RKO (cell line): ENCODE measurements around the gene RXRG.
A peak's percentile ranks its signal among the peaks of the same experiment; 100 is the strongest.

Source experiments
- DNase-seq: peaks from one replicate; pipeline ENCODE4 v3.0.0-alpha.2; 2016; ENCODE audit warnings: low spot score

RXRG gene

DNA sequence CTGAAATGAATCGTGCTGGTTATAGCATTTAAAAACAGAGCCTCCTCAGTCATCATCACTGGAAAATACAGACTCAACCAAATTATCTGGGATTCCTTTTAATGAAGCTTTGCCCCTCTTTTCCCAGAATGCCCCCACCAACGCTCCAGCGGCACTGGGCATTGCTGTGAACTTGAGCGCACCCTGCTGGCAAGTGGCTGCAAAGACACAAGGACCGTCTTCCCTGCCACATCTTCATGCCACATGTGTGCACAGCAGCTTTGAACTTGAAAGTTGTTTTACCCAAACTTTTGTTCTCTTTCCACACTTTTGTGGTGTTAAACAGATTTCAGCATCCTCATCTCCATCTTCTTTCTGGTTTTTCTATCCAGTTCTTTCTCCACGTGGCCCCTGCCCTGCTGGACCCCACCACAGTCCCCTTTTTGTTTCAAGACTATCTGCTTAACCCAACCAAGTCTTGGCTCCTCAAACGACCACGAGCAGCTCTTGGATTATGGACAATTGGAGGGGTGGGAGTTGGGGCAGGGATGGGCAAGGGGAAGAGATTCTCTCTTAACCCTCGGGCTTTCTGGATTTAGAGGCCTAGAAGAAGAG, 75.6 kb downstream of the RXRG start:
- peak; percentile 40 for DNase-seq

DNA sequence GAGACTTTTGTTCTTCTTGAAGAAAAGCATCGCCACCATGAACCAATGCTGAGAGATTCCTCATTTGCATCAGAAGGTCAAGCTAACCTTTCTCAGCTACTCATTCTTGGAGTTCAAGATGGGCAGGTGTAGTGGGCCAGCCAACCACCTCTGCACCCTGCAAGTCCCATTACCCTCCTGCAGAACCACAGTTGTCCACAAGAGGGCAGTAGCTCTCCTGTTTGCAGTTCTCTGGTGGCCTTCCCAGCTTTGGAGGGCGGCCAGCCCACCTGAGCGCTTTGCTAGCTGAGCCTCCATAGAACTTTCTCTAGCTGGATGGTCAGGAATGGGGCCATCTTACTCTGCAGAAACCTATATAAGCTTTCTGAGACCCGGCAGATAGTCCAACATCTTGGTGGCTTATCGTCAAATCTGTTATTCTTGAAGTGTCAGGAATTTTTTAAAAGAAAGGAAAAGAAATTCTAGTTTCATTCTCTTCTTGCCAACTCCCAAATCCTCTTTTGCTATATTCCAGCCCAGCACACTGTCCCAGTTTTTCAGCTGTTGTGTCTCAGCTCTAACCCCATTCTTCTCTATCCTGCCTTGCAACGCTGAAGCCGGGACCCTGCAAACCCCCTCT, 77.4 kb downstream of the RXRG start:
- DNase-seq, result peak; percentile 60

DNA sequence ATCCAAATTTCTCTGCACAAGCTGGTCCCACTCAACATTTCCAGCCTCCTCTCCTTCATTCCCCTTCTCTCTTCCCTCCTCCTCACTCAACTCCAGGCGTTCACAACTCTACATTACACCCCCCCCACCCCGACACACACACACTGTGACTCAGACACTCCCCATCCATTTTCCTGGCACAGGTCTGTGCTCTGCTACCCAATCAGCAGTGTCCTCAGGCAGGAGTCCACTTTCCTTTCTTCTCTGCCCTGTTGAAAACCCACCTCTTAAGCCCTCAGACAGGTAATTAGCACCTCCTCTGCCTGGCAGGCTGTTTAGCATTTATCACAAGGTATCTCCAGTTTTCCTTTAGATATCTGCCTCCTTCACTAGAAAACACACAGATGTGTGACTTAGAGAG, 79.6 kb downstream of the RXRG start:
- no peak for DNase-seq

DNA sequence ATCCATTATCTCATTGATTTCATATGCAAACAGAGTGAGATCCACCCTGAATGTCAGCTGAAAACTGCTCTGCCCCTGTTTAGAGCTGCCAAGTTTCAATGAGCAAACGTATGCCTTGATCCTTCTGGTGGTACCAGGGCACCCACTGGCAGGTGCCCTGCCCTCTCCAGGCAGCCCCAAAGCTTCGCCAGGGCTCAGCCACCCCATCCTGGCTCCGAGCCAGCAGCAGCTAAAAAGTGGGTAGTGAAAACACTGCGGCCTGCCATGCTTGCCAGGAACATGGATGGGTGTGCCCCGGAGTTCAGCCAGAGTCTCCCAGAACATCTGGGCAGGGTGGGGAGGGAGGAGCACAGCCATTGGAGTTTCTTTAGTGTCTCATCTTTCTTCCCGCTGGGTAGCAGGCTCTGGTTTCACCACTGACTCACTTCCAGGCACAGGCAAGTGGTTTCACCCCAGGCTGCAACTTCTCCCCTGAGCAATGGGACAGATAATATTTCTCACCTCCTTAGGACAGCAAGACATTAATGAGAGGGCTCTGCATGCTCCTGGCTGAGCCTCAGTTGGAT, 80.3 kb downstream of the RXRG start:
- peak; percentile 3 for DNase-seq

DNA sequence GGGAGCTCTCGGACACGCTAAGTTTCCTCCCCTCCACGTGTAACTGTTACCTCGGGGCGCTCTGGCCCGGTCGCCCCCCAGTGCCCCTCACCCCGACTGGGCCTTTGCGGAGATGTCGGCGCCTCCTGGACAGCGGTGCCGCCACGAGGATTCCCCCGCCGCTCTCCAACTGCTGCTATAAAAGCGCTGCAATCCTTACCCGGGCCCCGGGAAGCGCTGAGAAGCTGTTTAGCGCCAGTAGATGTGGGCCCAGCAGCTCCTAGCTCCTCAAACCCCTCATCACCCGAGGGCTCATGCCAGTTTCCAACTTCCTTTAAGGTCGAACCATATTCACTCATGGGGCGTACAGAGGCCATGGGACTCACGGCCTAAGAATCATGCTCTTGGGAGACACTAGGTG, 88.0 kb downstream of the RXRG start:
- DNase-seq, result no peak

DNA sequence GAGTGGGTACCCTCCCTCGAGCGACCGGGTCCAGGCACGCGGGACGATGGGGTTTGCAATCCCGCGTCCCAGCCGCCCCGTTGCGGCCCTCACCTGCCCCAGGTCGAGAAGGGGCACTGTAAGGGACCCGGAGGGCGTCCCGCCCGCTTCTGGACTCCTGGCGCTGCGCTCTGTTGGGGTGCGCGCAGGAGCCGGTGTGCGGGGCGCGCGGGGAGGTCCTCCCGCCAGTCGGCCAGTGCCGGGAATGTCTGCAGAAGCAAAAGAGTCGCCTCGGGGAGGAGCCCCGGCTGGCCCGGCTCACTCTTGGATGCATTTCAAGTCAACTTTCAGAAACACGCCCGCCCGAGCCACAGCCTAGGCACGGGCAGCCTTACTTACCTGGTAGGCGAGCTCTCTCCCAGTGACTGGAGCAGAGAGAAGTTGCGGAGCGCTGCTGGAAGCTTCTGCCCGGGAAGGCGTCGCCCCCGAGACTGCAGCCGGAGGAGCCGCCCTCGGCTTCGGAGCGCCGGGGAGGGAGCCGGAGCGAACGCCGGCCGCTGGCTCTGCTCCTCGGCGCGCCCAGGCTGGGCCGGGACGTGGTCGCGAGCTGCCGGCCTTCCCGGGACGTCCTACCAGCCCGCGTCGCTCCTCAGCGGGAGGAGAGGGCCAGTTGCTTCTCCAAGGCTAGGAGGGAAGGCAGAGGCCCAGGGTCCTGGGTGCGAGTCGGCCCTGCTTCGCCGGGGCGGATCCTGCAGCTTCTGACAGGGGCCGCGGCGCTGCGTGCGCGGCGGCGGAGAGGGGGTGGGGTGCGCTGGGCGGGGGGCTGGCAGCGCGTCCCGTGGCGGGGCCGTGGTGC, 88.7 kb downstream of the RXRG start, which contains the start of gene LMX1A:
LMX1A (minus strand) TSS at position 739 of the 835 bp plus-strand sequence. CDS start 1,156 bp downstream, outside the sequence.
- no peak for DNase-seq

DNA sequence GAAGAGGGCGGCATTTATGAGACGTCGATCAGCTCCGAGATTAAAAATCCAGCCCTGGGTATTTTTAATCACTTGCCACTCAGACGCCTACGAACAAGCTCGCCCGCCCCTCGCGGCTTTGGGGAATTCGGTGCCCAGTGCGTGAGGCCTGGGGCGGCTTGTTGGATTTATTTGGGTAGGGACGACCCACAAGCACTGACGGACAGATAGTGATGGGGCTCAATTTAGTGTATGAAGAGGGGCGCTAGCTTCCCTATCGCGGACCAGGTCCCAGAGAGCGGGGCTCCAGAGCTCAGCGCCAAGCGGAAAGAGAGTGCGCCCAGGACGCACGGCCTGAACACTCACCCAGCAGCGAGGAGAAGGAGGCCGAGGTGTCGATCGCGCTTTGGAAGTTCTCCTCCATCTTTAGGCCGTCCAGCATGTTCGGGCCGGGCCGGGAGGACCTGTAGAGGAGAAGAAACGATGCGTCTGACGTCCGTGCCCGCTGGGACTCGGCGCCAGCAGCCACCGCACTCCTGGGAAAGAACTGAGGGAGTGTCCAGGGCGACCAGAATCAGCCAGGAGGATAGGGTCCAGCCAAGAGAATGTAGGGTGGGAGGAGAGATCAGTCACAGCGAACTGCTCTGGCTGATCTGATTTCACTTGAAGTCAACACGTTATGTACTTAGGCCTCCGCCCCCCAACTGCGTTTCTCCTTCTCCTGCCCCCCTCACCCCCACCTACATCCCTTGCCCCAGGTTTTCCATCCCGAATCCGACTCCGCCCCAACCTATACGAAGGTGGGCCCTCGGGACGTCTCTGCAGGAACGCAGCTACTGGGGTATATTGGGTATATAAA, 89.6 kb downstream of the RXRG start:
- no peak for DNase-seq

DNA sequence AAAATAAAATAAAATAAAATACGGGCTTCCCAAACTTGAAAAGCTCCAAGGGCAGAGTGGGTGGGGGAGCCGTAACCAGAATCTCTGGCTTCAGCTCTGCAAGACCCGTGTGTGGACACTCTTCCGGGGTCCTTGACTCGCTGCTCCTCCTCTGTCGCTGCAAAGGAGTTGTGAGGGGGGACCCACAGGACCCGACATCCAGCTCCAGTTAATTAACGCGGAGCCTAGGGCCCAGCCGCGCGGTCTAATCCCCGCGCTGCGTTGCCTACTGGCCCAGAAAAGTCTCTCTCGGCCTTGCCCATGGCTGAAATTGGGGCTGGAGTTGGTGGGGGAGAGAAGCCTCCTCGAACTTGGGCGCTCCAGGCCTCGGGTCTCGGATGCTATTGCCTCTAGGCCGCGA, 90.2 kb downstream of the RXRG start:
- DNase-seq, result no peak

DNA sequence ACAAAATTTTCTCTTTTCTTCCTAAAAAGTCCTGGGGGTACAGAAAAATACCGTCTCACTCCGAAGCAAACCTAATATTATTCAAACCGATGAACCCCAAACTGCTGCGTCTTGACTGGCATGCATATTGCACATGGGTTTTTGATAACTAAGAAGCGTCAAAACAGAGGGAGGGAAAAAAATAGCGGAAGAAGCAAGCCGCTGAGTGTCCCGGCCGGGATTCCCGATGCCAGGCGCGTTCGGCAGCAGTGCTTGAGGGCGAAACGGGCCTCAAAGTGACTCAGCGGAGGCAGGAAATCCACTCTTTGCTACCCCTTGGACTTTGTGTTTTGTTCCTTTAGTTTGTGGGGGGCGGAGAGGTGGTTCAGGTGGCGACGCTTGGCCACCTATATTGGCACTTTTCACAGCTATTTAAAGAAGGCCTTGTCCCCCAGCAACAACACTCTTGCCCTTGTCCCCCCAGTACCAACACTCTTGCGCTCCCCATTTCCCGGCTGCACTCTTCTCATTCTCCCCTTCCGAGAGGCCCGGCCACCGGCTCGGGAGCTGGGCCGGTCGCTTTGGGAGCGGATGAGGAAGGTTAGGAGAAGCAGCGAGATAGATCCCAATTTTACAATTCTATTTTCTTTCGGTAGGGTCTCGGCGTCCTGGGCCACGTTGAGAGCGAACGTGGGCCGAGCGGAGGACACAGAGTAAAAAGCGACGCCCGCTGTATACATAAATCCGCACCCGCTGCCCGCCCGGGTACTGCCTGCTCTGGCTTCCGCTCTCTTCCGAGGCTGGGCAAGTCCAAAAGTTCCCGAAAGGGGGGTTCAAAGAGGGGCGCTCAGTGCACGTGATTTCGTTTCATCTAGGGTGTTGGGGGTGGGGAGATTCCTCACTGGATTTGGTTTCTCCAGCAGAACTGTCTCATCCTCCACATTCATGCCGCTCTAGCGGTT, 90.9 kb downstream of the RXRG start:
- no peak for DNase-seq

DNA sequence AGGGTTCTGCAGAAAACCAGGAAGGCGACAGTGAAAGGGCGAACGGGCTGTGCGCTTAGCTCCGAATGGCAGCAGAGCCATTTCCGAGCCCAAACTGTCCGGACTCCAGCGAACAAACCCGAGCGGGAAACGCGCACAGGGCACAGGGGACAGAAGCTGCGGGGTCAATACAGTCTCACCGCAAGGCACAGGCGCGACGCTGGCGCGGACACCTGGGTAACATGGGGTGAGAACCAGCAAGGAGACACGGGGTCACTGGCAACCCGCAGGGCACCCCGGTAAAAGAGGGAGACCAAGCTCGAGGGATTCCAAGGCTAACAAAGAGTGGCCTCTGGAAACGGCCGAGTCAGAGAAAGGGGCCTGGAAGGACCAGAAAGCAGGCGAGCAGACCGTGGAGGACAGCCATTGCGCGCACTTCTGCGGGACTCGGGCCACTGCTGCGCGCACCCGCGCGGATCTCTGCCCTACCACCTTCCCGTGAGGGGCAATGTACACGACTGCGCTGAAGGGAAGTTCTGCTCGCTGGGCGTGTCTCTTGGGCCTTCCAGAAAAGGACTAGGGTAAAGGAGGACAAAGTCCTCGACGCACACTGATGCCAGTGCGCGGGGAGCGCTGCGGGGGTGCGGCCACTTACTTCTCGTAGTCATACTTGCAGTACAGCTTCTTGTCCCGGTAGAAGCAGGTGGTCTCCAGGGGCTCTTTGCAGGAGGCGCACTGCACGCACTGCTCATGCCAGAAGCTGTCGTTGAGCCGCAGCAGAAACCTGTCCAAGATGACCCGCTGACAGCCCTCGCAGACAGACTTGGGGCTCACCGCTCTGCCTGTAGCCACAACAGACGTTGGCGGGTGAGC, 92.3 kb downstream of the RXRG start:
- no peak for DNase-seq

DNA sequence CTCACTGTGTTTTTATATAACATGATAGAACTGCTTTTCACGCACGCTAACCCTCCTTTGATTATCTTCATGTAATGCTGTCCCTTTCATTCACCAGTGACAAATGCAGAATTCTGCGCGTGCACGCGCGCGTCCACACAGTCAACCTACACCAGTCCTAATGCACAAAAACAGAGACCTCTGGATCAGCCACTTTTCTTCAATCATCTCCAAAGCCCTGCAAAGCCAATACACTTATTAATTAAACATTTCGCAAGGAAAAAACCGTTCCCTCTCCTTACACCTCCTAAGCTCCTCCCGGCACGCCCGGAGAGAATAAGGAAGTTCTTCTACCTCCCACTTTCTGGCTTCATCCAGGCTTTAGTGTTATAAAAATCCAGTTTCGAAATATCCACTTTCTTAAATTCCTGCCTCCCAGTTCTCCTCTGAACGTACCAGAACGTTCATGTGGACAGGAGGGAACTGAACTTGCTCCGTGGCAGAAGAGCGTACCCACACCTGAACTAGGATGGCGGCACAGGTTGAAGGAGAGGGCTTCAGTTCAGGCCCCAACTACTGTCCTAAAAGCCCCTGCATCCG, 93.0 kb downstream of the RXRG start:
- no peak for DNase-seq
